ENCODE data around the gene LMO4.

The LMO4 gene

GRCh38 chr1:87327376-87328271, 1.1 kb upstream of the LMO4 start:
- in situ Hi-C loops (cut with MboI; ENCODE audit: low sequenced_read_pairs): no loop called here

DNA sequence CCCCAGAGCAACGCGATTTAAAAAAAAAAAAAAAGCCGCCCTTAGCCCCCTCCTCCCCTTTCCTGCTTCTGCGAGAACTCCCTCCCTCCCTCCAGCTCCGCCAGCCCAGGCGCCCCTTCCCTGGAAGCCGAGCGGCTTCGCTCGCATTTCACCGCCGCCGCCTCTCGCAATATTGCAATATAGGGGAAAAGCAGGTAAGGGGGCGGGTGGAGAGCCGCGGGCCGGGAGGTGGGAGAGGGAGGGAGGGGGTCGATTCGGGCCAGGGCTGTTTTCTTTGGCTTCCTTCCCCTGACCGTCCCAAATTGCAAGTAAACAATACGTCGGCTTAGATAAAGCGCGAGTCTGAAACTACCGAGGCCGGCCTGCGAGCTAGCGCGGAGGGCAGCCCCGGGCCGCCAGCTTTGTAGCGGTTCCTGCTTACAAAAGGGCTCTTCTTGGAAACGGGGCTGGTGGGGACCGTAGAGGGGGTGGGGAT, 408 bp downstream of the LMO4 start:
- in situ Hi-C loops (cut with MboI; ENCODE audit: low sequenced_read_pairs): no loop called here

DNA sequence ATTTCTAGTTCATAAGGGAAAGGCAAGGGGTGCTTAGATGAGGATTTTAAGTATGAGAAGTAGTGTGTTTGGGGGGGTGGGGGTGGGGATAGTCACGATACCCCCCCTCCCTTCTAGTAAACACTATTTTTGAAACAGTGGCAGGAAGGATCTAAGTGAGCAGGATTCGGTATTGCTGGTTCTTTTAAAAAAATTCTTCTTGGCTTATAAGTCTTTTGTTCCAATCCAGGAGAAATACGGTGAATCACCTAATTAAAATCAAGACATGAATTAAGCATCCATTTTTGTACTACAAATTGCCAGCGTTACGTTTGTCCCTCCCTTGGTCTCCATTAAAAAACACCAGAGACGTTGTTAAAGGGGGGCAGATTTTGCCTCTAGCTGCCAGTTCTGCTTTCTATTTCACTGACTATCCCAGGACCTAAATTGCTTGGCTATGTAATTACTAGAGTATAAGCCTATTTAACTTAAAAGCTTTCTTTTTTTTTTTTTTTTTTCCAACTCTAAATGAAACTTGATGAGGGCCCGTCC, 911 bp downstream of the LMO4 start:
- in situ Hi-C loops (cut with MboI; ENCODE audit: low sequenced_read_pairs): no loop called here

DNA sequence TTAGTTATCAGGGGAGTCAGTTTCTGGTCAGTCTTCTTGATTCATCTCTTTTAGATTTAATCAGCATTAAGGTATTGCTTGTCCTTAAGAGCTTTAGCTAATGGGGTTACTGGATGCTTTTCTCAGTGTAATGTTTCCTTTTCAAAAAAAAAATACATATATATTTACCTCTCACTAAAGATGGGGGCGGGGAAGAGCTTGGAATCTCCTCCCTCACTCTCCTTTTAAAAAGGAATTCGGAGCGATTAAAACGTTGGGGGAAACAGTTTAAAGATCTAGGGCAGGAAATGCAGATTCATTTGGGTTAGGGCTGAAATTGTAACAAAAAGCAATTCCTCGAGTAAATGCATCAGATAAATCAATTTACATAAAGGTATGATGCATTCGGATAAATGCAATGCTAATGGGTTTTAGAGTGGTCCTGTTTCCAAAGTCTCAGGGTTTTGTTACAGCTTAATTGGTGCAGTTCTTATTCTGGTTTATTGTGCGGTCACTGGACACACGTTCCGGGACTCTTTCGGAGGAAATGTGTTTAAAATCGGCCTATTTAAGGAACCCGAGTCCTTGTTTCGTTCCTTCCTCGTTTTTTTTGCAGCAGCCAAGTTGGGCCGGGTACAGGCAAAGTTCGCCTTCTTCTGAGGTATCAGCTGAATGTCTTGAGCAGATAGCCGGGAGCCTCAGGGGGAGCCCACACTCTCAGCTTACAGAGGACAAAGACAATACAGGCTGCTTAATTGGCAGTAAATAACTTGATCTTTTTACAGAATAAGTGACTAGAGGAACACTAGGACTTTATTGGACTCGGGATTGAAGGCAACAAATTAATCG, 1.6 kb downstream of the LMO4 start:
- in situ Hi-C loops (cut with MboI; ENCODE audit: low sequenced_read_pairs): no loop called here

DNA sequence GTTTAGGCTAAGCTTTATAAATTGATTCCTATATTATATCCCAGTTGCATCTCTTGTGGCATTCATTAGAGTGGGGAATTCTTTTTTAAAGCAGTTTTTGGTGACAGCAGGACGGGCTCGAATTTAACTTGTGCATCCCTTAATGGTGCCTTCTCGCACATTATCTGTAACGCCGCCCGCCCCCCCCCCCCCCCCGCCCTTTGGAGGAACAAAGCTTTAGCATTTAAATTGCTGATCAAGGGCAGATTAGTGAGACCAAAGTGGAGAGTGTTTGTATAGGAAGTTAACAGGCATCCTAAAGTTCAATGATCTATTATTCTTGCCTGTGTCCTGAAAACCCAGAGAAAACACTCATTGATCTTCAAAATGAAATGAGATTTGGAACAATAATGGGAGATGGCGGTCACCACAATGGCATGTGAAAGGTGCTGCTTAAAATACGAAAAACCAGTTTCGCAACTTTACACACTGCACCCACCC, 2.2 kb downstream of the LMO4 start:
- in situ Hi-C loops (cut with MboI; ENCODE audit: low sequenced_read_pairs): no loop called here

- in situ Hi-C loops (cut with MboI; ENCODE audit: low sequenced_read_pairs): no loop called here
These were observed 2.9 kb downstream of the LMO4 start for GRCh38 chr1:87331365-87332241.

- in situ Hi-C loops (cut with MboI; ENCODE audit: low sequenced_read_pairs): no loop called here
These were observed 5.1 kb downstream of the LMO4 start for GRCh38 chr1:87333692-87334347.

DNA sequence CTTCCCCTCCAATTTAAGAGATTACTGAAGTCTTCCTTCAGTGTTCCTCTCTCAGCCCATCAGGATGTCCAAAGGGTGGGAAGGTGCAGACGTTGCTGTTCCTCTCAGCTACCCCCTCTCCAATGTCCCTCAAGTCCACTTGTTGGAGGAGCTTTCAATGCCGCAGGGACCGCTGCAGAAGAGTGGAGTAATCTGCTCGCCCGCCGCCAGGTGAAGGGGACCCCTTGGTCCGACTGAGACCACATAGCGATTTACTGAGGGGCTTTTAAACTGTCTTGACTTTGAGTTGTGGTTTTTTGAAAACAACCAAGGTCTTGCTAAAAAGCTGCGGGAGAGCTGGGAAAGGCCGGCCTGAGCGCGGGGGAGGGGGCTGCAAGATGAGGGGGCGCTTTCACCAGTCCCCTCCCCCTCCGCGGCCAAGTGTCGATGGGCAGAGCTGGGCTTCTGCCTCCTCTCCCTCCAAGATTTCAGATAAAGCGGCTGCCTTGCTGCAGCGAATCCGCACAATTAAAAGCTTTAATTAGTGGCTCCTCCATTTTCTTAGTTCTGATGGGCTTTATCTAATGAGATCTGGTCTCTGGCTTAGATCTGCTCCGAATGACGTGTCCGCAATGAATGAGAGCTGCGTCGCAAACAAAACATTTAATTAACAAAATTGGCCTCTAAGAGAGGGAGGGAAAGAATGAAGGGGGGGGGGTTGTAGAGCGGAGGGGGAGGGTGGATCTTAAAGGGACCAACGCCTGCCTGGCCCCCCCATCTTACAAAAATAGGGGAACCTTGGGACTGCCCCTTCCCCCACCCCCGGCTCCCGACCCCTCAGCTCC, 5.9 kb downstream of the LMO4 start:
- in situ Hi-C loops (cut with MboI; ENCODE audit: low sequenced_read_pairs): no loop called here

- in situ Hi-C loops (cut with MboI; ENCODE audit: low sequenced_read_pairs): no loop called here
These were observed 6.7 kb downstream of the LMO4 start for GRCh38 chr1:87335175-87335884.

DNA sequence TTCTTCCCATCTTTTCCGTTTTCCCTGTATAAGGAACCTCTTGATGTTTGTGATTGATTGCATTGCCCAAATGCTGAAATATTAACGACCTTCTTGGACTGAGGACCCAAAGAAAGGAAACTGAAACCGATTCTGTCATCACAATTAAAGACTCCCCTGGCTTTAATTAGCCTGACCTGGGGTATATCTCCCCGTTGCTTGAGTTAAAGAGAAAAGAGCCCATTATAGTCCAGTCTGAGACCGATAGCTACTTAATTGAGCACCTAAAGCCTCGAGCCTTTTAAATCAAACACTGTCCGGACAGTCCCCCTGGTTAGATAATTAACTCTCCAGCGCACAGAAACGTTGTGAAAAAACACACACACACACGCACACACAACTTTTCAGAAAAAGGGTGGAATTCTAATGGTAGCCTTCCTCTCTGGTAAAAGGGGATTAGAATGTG, 8.0 kb downstream of the LMO4 start:
- in situ Hi-C loops (cut with MboI; ENCODE audit: low sequenced_read_pairs): no loop called here

DNA sequence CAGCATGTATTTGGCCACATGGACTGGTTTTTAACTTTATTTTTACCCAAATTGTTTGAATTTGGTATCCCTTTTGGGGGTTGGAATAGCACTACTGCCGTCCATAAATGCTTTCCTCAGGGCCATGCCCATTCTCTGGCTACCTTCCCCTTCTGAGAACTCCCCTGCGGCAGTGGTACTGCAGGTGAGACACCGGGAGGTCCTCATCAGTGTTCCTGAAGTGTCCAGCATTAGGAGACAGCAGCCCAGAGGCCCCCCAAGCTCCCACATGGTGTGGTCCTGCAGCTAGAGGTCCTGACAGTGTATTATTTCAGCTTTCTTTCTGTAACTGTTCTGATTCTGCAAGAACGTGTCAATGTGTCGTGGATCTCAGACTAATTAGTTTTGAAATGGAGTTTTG, 8.9 kb downstream of the LMO4 start:
- in situ Hi-C loops (cut with MboI; ENCODE audit: low sequenced_read_pairs): no loop called here

- in situ Hi-C loops (cut with MboI; ENCODE audit: low sequenced_read_pairs): no loop called here
These were observed 9.9 kb downstream of the LMO4 start for GRCh38 chr1:87338566-87338965.

DNA sequence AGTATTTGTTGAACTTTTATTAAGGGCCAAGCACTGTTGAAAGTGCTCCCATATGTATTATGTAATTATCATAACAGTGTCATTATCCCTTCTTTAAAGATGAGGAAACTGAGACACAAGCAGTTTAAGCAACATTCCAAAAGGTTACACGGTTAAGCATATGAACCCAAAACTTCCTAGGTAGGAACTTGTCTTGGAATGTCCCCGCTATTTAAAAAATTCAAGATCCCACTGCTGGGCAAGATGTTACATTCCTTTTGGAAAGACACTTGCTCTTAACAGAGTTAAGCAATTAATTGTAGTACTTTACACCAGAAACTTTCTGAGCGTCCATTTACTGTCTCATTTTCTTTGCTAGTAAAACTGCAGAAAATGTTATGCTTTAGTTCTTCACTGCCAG, 15.6 kb downstream of the LMO4 start:
- in situ Hi-C loops (cut with MboI; ENCODE audit: low sequenced_read_pairs): no loop called here

- in situ Hi-C loops (cut with MboI; ENCODE audit: low sequenced_read_pairs): no loop called here
These were observed 17.6 kb downstream of the LMO4 start for GRCh38 chr1:87346130-87346814.

GRCh38 chr1:87348341-87349019, 19.8 kb downstream of the LMO4 start:
- in situ Hi-C loops (cut with MboI; ENCODE audit: low sequenced_read_pairs): no loop called here

GRCh38 chr1:87349036-87349435, 20.4 kb downstream of the LMO4 start:
- in situ Hi-C loops (cut with MboI; ENCODE audit: low sequenced_read_pairs): no loop called here

GRCh38 chr1:87355894-87356293, 27.2 kb downstream of the LMO4 start:
- in situ Hi-C loops (cut with MboI; ENCODE audit: low sequenced_read_pairs): no loop called here

Data from HL-60/S4 treated with retinoic acid at 250 ng/mL for 4 days and 3 days (cell line).